Activated CD8-positive, alpha-beta memory T cell treated with anti-CD3 and anti-CD28 coated beads for 48 hours (primary cell): ENCODE results near the gene PYY.
"Not testable (repeated sequence)": the region's sequence is repeated elsewhere in the genome, so short reads cannot be mapped to it uniquely, and the experiment has no call there.

Experiments
- DNase-seq, 3 experiments: peaks; one replicate each; pipeline ENCODE4 v3.0.0-alpha.2; 2020; ENCODE audit warnings: low read depth in 2 of 3, low spot score in 2 of 3

The PYY gene

GRCh38 chr17:43953746-43954145, at the start of gene PYY:
PYY (minus strand) TSS chr17:43953940; CDS start chr17:43953483, 457 bp downstream.
- DNase-seq, result no peak

GRCh38 chr17:44002141-44002848, 48.6 kb upstream of the PYY start:
- no peak for DNase-seq

- no peak for DNase-seq
Measured at GRCh38 chr17:44001461-44001920, 47.8 kb upstream of the PYY start.

GRCh38 chr17:44000871-44001460, 47.2 kb upstream of the PYY start:
- DNase-seq, result no peak

DNA sequence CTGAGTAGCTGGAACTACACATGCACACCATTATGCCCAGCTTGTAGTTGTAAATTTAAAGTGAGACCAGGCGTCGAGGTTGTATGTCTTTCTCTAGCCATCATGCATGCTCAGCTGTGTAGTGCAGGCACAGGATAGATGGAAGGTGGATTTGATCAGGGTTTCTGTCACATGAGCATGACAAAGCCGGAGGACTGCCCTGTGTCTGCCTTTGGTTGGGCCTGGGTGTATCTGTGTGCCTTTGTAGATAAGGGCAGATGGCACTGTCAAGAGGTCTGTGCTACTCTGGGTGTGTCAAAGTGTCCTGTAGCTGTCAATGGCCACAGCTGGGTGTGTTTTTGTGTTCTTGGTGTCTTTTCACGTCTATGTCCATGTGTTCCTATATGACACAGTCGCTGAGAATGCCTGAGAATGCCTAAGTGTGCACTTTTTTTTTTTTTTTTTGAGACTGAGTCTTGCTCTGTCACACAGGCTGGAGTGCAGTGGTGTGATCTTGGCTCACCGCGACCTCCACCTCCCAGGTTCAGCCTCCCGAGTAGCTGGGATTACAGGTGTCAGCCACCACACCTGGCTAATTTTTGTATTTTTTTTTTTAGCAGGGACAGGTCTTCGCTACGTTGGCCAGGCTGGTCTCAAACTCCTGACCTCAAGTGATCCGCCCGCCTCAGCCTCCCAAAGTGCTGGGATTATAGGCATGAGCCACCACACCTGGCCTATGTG, 46.6 kb upstream of the PYY start:
- DNase-seq, result no peak

DNA sequence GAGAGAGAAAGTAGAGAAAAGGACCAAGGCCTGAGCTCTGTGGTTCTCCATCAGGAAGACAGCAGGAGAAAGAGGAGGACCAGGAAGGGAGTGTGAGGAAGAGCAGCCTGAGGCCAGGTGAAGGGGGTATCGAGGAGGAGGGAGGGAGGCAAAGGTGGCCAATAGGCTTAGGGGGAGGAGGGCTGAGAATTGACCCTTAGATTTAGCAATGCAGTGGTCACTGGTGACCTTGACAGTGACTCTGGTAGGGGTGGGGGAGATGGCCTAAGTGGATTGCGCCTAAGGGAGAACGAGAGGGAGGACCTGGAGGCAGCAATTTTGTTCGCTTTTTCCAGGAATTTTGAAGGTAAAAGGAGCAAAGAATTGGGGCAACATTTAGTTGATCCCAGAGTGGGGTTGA, 45.3 kb upstream of the PYY start:
- DNase-seq, result no peak

DNA sequence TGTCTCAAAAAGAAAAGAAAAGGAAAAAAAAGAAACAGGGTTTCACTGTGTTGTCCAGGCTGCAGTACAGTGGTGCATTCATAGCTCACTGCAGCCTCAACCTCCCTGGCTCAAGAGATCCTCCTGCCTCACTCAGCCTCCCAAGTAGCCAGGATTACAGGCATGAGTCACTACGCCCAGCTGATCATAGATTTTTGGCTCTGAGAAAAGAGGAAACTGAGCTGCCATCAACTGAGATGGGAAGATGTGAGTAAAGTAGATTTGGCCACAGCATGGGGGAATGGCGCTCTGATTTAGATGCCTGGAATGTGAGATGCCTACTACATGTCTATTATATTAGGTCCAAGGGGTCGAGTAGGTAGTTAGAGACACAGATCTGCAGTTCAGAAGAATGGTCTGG, 44.8 kb upstream of the PYY start:
- DNase-seq, result no peak

- not testable (repeated sequence) for DNase-seq
Measured at GRCh38 chr17:43997180-43997579, 43.4 kb upstream of the PYY start.

GRCh38 chr17:43995150-43995471, 41.4 kb upstream of the PYY start:
- DNase-seq, result no peak

- peak in 2 of 3 experiments; percentile 55 to 61 for DNase-seq
Measured at GRCh38 chr17:43994272-43995149, 40.8 kb upstream of the PYY start.

GRCh38 chr17:43992641-43993040, 38.9 kb upstream of the PYY start:
- DNase-seq, result no peak

DNA sequence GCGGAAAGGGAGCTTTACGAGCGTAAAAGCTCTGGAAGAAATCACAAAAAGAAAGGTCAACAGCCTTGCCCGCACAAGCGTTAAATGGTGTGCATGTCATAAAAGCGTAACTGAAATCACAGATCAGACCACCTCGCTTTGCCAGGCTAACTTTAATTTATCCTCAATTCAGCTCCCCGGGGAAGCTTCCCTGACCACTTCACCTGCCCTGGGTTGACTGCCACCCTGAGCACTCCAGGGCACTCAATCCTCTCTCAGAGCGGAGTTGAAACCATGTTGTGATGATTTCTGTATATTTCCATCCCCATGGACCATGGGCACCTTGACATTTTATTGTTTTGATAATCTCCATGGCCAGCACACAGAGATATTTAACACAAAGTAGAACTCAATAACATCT, 34.6 kb upstream of the PYY start:
- DNase-seq, result no peak

DNA sequence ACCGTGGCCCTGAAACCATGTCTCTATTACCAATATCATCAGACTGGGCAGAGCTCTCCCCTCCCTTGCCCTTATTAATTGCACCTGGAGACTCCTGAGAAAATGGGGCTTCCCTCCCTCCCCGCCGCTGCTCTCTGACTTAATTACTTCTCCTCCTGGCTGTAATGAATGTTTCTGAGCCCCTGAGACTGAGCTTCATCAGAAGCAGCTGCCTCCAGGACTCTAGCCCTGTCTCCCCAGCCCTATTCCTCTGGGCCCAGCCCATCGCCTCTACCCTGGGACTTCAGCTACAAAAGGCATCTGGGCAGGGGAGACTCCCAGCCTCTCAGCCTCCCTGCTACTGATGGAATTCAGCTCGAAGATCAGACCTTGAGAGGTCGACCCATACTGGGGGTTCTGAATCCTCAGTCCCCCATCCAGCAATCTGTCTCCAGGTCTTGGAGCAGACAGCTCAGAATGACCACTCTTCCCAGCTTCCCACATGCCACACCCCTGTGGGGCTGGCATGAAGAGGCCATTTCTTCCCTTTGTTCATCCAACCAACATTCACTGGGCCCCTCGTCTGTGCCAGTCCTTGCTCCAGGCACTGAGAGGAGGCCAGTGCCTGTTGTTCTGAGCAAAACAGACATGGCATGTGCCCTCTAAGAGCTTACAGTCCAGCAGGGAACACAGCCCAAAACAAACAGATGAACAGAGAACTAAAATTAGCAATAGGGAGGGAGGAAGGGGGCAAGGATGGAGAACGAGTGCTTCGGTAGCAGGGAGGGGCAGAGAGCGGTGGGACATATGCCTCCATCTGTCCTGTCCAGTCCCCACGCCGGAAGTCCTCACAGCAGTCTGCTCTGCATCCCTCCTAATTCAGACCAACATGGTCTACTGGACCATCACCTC, 33.6 kb upstream of the PYY start:
- no peak for DNase-seq

DNA sequence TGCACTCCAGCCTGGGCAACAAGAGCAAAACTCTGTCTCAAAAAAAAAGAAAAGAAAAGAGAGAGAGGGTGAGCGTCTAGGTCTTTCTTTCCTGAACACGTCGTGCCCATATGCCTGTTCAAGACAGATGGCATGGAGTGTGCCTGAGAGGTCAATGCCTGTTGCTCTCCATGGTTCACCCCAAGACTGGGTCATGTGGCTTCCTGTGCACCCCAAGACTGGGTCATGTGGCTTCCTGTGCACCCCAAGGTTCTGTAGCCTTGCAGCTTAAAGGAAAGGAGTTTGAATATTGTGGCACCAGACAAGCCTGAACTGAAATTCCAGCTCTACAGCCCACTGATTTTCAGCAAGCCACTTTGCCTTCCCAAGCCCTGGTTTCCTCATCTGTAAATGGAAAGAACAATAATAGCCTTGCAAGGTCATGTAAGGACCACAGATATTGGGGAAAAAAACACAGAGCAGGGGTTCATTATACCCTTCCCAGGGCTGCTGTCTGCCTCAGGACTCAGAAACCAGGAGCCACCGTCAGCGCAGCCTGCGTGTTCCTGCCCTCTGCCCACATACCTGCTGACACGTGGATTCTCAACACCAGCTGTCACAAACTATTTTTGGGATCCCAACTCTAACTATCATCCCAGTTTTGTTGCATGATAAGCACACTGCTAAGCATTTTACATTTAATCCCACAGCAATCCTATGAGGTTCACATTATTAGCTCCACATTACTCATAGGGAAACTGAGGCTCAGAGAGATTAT, 32.7 kb upstream of the PYY start:
- DNase-seq, result no peak

- no peak for DNase-seq
Measured at GRCh38 chr17:43984521-43984920, 30.8 kb upstream of the PYY start.

GRCh38 chr17:43983515-43984411, 30.0 kb upstream of the PYY start:
- DNase-seq, result no peak

GRCh38 chr17:43983196-43983514, 29.4 kb upstream of the PYY start:
- no peak for DNase-seq

GRCh38 chr17:43982171-43982570, 28.4 kb upstream of the PYY start:
- no peak for DNase-seq

DNA sequence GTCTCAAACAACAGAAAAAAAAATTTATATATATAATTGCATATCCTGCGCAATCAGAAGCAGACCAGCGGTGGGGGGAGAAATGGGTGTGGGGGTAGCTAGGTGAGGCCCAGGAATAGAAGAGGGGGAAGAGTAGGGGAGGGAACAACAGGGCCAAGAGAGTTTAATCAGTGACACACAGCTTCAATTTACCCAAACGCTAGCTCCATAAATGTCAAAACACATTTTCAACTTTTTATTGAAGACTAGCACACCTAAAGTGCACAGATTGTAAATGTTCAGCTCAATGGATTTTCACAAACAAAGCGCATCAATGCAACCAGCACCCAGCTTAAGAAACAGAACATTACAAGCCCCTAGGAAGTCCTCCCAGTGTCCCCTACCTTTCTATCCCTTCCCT, 25.9 kb upstream of the PYY start:
- DNase-seq, result no peak
